Fibroblast of peridontal ligament (primary cell): ENCODE results near the gene ATXN1.
"Not testable (repeated sequence)": the region's sequence is repeated elsewhere in the genome, so short reads cannot be mapped to it uniquely, and the experiment has no call there.

Experiments
- DNase-seq: peaks from one replicate; pipeline ENCODE4 v3.0.0-alpha.2; 2010; ENCODE audit errors: extremely low read depth

Gene ATXN1

GRCh38 chr6:16474772-16475493 lies 286.3 kb downstream of the ATXN1 start:
- DNase-seq = no peak

GRCh38 chr6:16473908-16474771 lies 287.1 kb downstream of the ATXN1 start:
- DNase-seq = no peak

GRCh38 chr6:16473184-16473907 lies 287.9 kb downstream of the ATXN1 start:
- DNase-seq = no peak

GRCh38 chr6:16472349-16473069 lies 288.8 kb downstream of the ATXN1 start:
- DNase-seq = peak; percentile 68

- no peak for DNase-seq
Measured at GRCh38 chr6:16471910-16472297, 289.4 kb downstream of the ATXN1 start.

- peak; percentile 50 for DNase-seq
Measured at GRCh38 chr6:16471222-16471909, 289.9 kb downstream of the ATXN1 start.

- no peak for DNase-seq
Measured at GRCh38 chr6:16470502-16471221, 290.6 kb downstream of the ATXN1 start.

GRCh38 chr6:16468991-16469615 lies 292.2 kb downstream of the ATXN1 start:
- no peak for DNase-seq

- no peak for DNase-seq
Measured at GRCh38 chr6:16466800-16467553, 294.3 kb downstream of the ATXN1 start.

GRCh38 chr6:16464045-16464444 lies 297.2 kb downstream of the ATXN1 start:
- DNase-seq = no peak

GRCh38 chr6:16463246-16463645 lies 298.0 kb downstream of the ATXN1 start:
- DNase-seq = not testable (repeated sequence)

GRCh38 chr6:16461491-16461890 lies 299.8 kb downstream of the ATXN1 start:
- DNase-seq = no peak

GRCh38 chr6:16459472-16459871 lies 301.8 kb downstream of the ATXN1 start:
- DNase-seq = not testable (repeated sequence)

GRCh38 chr6:16452348-16452747 lies 308.9 kb downstream of the ATXN1 start:
- DNase-seq = no peak

- DNase-seq = peak; percentile 23
Measured at GRCh38 chr6:16450821-16451220, 310.4 kb downstream of the ATXN1 start.

GRCh38 chr6:16450285-16450684 lies 311.0 kb downstream of the ATXN1 start:
- peak; percentile 85 for DNase-seq

- peak; percentile 72 for DNase-seq
Measured at GRCh38 chr6:16446273-16446672, 315.0 kb downstream of the ATXN1 start.

GRCh38 chr6:16442031-16442430 lies 319.2 kb downstream of the ATXN1 start:
- no peak for DNase-seq

GRCh38 chr6:16441262-16441661 lies 320.0 kb downstream of the ATXN1 start:
- DNase-seq = peak; percentile 59
